GM18526 (cell line): Measurements from ENCODE around the gene GRIA4.

ENCODE experiments used
- POLR2A ChIP-seq: IDR thresholded peaks from 3 replicates; pipeline ENCODE4 v1.6.1; 2011; ENCODE audit not compliant: insufficient read length; ENCODE audit errors: extremely low read depth

GRIA4 gene

GRCh38 chr11:105609832-105610781 lies at the start of gene GRIA4:
Gene GRIA4 (plus strand): TSS chr11:105610073. CDS start chr11:105610998, 925 bp downstream.
- no peak for TF ChIP-seq POLR2A

DNA sequence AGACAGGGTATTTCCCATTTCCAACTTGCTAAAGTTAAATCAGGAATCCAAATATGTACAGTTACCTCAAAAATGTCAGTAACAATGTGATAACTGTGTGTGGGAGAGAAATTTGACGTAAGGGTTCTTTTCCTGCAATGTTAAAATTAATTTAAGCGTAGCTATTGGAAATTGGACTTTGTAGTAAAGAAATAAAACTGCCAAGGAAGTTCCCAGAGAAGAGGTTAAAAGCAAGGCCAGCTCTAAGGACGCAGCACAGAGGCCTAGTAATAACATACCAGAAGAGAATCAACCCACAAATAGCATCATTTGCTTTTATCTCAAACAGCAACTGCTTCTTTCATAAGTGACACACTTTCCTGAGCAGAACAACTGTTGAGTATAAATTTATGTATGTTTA lies 36.8 kb upstream of the GRIA4 start:
- no peak for TF ChIP-seq POLR2A

GRCh38 chr11:105574974-105575373 lies 34.9 kb upstream of the GRIA4 start:
- no peak for TF ChIP-seq POLR2A

- TF ChIP-seq POLR2A: no peak
Measured at GRCh38 chr11:105577641-105578040, 32.2 kb upstream of the GRIA4 start.

DNA sequence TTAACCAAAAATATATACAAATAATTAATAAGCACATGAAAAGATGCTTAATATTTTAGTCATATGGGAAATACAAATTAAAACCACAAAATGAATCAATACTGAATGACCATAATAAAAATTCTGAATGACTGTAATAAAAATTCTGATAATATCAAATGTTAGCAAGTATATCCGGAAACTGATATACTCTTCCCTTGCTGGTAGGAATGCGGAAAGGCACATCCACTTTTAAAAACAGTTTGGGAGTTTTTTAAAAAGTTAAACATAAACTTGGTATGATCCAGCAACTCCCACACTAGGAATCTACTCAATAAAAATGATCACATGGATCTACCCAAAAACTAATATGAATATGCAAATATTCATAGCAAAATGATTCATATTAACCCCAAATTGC lies 30.8 kb upstream of the GRIA4 start:
- TF ChIP-seq POLR2A: no peak

DNA sequence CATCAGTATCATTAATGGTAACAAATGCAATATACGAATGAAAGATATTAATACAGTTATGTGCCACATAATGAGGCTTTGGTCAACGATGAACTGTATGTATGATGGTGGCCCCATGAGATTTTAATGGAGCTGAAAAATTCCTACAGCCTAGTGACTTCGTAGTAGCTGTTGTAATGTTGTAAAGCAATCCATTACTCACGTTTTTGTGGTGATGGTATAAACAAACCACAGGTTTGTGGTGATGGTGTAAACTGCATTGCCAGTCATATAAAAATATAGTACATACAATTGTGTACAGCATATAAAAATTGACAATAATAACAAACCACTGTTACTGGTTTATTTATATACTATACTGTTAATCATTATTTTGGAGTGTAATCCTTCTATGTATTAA lies 27.4 kb upstream of the GRIA4 start:
- TF ChIP-seq POLR2A: no peak

DNA sequence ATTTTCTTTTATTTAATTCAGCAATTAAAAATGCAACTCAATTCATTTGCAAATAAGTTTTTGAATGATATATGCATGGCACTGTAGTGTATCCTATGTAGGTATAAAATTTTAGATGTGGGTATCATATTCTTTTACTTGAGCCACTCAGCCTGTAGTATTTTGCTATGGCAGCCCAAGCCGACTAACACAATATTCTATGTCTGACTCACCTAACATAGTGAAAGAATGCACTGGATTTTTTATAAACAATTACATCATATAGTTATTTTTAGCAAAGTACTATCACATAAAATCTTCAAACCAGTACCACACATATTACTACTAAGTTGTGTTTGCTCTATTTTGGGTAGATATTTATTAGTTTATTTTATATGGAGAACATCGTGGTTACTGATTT lies 21.9 kb upstream of the GRIA4 start:
- TF ChIP-seq POLR2A: no peak

DNA sequence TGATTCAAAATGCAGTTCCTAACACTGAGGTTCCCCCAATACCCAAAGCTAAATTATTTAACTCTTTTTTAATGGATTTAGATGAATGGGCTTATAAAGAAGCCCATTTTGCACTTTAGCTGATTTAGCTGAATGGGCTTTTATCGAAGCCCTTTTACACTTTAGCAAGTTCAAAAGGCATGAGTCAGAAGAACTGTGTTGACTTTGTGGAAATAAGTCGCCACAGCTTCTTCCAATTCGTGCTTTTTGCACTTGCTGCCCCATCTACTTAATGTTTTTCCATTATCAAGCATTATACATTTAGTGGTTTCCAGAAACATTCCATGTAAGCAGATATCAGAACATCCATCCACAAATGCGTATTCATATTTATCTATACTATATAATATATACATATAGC lies 20.5 kb upstream of the GRIA4 start:
- TF ChIP-seq POLR2A: no peak

- TF ChIP-seq POLR2A: no peak
Measured at GRCh38 chr11:105592035-105592434, 17.8 kb upstream of the GRIA4 start.

DNA sequence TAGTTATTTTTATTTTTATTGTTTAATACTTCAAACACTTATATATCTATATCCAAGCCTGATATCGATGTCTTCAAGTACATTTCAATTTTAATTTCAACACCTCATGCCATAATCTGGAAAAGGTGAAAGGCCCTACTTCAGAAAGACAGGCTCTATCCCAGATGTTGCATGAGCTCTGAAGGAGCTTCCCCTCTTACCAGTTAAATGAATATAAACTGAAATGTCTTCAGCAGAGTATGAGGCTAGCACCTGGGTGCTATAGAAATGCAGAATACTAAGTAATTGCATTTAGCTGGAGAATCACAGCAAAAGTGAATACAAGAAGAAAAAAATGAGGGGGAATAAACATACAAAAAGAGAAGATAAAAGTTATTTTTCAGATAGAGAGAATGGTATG lies 11.5 kb upstream of the GRIA4 start:
- TF ChIP-seq POLR2A: no peak

GRCh38 chr11:105603156-105603555 lies 6.7 kb upstream of the GRIA4 start:
- no peak for TF ChIP-seq POLR2A

DNA sequence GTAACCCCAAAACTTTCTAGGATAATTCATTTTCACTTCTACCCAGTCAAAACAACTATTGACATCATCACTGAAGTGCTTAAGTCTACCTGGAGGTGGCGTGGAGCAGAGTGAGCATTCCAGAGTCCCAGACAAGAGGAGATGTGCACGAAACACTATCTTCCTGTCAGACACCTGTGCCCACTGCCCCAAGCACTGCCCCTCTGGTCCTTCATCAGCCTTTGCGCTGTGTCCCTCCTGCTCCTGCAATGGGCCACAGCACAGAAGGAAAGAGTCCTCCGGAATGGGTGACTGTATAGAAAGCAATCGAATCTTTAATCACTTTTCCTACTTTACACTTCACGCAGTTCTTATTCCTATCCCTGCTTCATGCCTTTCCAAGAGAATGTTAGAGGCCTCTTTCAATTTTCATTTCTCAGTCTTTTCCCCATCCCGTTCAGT lies 512 bp upstream of the GRIA4 start:
- no peak for TF ChIP-seq POLR2A

GRCh38 chr11:105610871-105611571 lies 1.1 kb downstream of the GRIA4 start:
- TF ChIP-seq POLR2A: no peak

DNA sequence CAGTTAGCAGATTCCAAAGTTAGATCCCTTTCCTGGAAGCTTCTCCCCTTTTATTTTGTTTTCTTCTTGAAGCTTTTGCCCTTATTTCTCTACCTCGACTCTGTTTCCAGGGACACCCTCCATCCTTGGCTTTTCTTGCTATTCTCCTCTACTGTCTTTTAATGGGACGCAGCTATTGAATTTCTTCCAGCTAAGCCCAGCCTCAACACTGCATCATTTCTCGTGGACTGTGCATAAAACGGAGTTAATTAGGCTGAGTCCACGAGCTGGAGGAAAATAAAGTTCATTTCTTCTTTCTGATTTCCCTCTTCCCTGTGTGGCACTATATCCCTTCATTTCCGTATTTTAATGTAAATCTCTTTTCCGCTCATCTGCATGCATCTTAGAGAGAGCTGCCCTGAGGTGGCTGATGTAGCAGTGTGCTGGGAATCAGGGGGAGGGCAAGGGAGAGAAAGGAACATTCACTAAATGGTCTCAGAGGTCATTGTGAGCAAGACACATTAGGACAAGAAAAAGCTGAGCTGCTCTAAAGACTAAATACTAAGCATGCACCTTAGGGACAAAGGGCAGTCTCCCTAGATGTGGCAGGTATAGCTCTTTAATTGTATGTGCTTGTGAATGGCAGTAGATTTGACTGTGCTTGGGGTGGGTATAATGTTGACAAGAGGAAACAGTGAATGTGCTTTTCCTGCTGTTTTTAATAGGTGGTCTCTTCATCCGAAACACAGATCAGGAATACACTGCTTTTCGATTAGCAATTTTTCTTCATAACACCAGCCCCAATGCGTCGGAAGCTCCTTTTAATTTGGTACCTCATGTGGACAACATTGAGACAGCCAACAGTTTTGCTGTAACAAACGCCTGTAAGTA lies 1.9 kb downstream of the GRIA4 start:
- TF ChIP-seq POLR2A: no peak

DNA sequence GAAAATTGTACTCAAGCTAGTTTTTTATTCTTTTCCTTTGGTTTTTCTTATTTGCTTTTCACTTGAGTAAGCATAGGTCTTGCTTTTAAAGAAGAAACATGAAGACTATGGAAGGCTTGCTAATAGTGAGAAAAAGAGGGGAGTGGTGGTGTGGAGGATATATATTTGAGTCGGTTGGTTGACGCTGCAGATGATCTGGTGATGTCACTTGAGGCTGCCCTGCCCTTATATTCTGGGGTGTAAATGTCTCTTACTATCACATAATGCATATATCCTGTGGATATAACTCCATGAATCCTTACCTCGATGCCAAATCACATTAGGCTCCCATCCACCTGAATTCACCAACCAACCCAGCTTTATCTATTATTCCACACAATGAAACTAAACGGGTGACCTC lies 2.9 kb downstream of the GRIA4 start:
- no peak for TF ChIP-seq POLR2A

- no peak for TF ChIP-seq POLR2A
Measured at GRCh38 chr11:105613183-105613582, 3.3 kb downstream of the GRIA4 start.
